ENCODE measurements around the gene AXL. TPM values are rescaled to one million over a fixed set of nuclear protein-coding genes. Genes with fewer than 3 reads are reported as not detected.

Gene AXL
- total and polyA plus RNA-seq, 4 donors: 4.3 to 24.8 (median 12.1) TPM

GRCh38 chr19:41235480-41235879, 16.5 kb downstream of the AXL start:
- Histone ChIP-seq H3K9ac (ENCODE audit: low read depth in 1 of 2, low read length in 2 of 2) (no peak overlapping the region), H3K9me3 (ENCODE audit: control insufficient read depth in 4 of 4, low read length in 3 of 4) (no peaks in the 10 kb centered on the region), H3K36me3 (ENCODE audit: control insufficient read depth in 4 of 4, insufficient read depth in 3 of 4, low read depth in 1 of 4, low read length in 3 of 4) (no peaks in the 10 kb centered on the region), H3K4me3 (ENCODE audit: low read depth in 1 of 3, low read length in 3 of 3) (no peak overlapping the region), H3K27ac (ENCODE audit: low read depth in 1 of 2, low read length in 2 of 2) (no peak overlapping the region), H3K4me1 (ENCODE audit: control insufficient read depth in 4 of 4, insufficient read depth in 4 of 4, low read length in 3 of 4) (no peaks in the 10 kb centered on the region), H3K27me3 (ENCODE audit: control insufficient read depth in 4 of 4, insufficient read depth in 4 of 4, low read length in 3 of 4) (no peaks in the 10 kb centered on the region)
- no peak for TF ChIP-seq HNF4G (IDR thresholded peaks at IDR 0.05)
- TF ChIP-seq EGR1 (IDR thresholded peaks at IDR 0.05; ENCODE audit: low read depth in 2 of 2): no peak
- no peak for TF ChIP-seq ATF3 (IDR thresholded peaks at IDR 0.05)
- TF ChIP-seq GABPA (IDR thresholded peaks at IDR 0.05 in 1 of 2, conservative IDR thresholded peaks at IDR 0.05 in 1 of 2): no peak
- TF ChIP-seq YY1 (IDR thresholded peaks at IDR 0.05): no peak
- no peak for TF ChIP-seq RAD21 (IDR thresholded peaks at IDR 0.05)
- TF ChIP-seq JUND (IDR thresholded peaks at IDR 0.05): no peak
- TF ChIP-seq CTCF (IDR thresholded peaks at IDR 0.05; ENCODE audit: low read depth, low read length, missing input control): no peak
- no peak for TF ChIP-seq FOXA2 (IDR thresholded peaks at IDR 0.05)
- no peak for TF ChIP-seq HNF4A (conservative IDR thresholded peaks at IDR 0.05)
- no peak for TF ChIP-seq SP1 (IDR thresholded peaks at IDR 0.05)
- TF ChIP-seq NR2F2 (IDR thresholded peaks at IDR 0.05): no peak
- TF ChIP-seq TAF1 (conservative IDR thresholded peaks at IDR 0.05): no peak
- no peak for TF ChIP-seq RXRA (IDR thresholded peaks at IDR 0.05)
- no peak for TF ChIP-seq MAX (IDR thresholded peaks at IDR 0.05)
- no peak for TF ChIP-seq ZBTB33 (IDR thresholded peaks at IDR 0.05)
- 79% methylated on average over 4 of the region's 4 CpGs for WGBS
- DNase-seq (ENCODE audit: low spot score): no peak

- Histone ChIP-seq H3K4me1 (ENCODE audit: control insufficient read depth in 4 of 4, insufficient read depth in 4 of 4, low read length in 3 of 4) (no peaks in the 10 kb centered on the region), H3K9ac (ENCODE audit: low read depth in 1 of 2, low read length in 2 of 2) (no peak overlapping the region), H3K27ac (ENCODE audit: low read depth in 1 of 2, low read length in 2 of 2) (no peak overlapping the region), H3K36me3 (ENCODE audit: control insufficient read depth in 4 of 4, insufficient read depth in 3 of 4, low read depth in 1 of 4, low read length in 3 of 4) (no peaks in the 10 kb centered on the region), H3K27me3 (ENCODE audit: control insufficient read depth in 4 of 4, insufficient read depth in 4 of 4, low read length in 3 of 4) (no peaks in the 10 kb centered on the region), H3K9me3 (ENCODE audit: control insufficient read depth in 4 of 4, low read length in 3 of 4) (no peaks in the 10 kb centered on the region), H3K4me3 (ENCODE audit: low read depth in 1 of 3, low read length in 3 of 3) (no peak overlapping the region)
- WGBS: 81% methylated on average over 10 of the region's 10 CpGs
- TF ChIP-seq HNF4A (conservative IDR thresholded peaks at IDR 0.05) (no peak), HNF4G (IDR thresholded peaks at IDR 0.05) (no peak), EGR1 (IDR thresholded peaks at IDR 0.05; ENCODE audit: low read depth in 2 of 2) (no peak), JUND (IDR thresholded peaks at IDR 0.05) (no peak), ZBTB33 (IDR thresholded peaks at IDR 0.05) (no peak), YY1 (IDR thresholded peaks at IDR 0.05) (no peak), REST (IDR thresholded peaks at IDR 0.05) (no peak), FOXA1 (IDR thresholded peaks at IDR 0.05) (no peak), MAX (IDR thresholded peaks at IDR 0.05) (no peak), RAD21 (IDR thresholded peaks at IDR 0.05) (no peak), NR2F2 (IDR thresholded peaks at IDR 0.05) (no peak), CTCF (IDR thresholded peaks at IDR 0.05; ENCODE audit: low read depth, low read length, missing input control) (no peak), FOXA2 (IDR thresholded peaks at IDR 0.05) (no peak), TAF1 (conservative IDR thresholded peaks at IDR 0.05) (no peak), GABPA (IDR thresholded peaks at IDR 0.05 in 1 of 2, conservative IDR thresholded peaks at IDR 0.05 in 1 of 2) (no peak)
- no peak for DNase-seq (ENCODE audit: low spot score)
These were observed 19.2 kb downstream of the AXL start for GRCh38 chr19:41238244-41238643.

Data from liver (tissue), 9 donors.